HepG2 (cell line): ENCODE results near the gene ASIC2. TPM values are rescaled to one million over a fixed set of nuclear protein-coding genes. Genes with fewer than 3 reads are reported as not detected.

Experiments used
- ATAC-seq: fragments of 200-7000 bp; cut with Tn5 transposase; 3 replicates; pipeline ENCODE4 v1.9.1; 2020; ENCODE audit warnings: mild to moderate bottlenecking, moderate library complexity
- BruUV-seq: library from RNA; stranded (reverse); fragments of 400-500 nt; replicated peaks from 2 replicates; lab custom pipeline; 2021; lab: Mats Ljungman, UMichigan
- CTCF ChIA-PET: fragments of 300-600 bp; formaldehyde crosslinking; extraction: SDS; loops from one replicate; lab custom pipeline; 2021; ENCODE audit warnings: low total read pairs, inconsistent platforms, low intra/inter-chr PET ratio; lab: Yijun Ruan, JAX
- POLR2A ChIA-PET: fragments of 350-600 bp; sonication (Branson Sonifier 250); formaldehyde crosslinking; loops from one replicate; lab custom pipeline; 2020; ENCODE audit warnings: antibody characterized with exemption, inconsistent platforms; lab: Yijun Ruan, JAX
- DNase-seq: peaks from one replicate; pipeline ENCODE4 v3.0.0-alpha.2; 2015; ENCODE audit warnings: low spot score
- FAIRE-seq: peaks from 3 replicates; lab custom pipeline; 2011; peaks lifted over from hg19 to GRCh38; lab: Jason Lieb, UNC
- H2AFZ ChIP-seq: one replicate; pipeline ENCODE4 v1.6.1; 2011; ENCODE audit warnings: low read length, inconsistent platforms
- H3K27ac ChIP-seq: fragments of 300-600 bp; 3 replicates; pipeline ENCODE4 v1.8.0; 2011; ENCODE audit warnings: mixed run types, mild to moderate bottlenecking, mixed read lengths, low read length, inconsistent platforms; ENCODE audit not compliant: insufficient read depth; ENCODE audit errors: extremely low read length
- H3K27me3 ChIP-seq, 2 experiments: fragments of 200-600 bp in 1 of 2; 2 replicates in 1 of 2; 3 replicates in 1 of 2; pipeline versions ENCODE4 v1.6.0 to v1.8.0; 2011; ENCODE audit warnings: low read length in 2 of 2, mild to moderate bottlenecking in 2 of 2, moderate library complexity in 2 of 2, inconsistent platforms in 1 of 2; ENCODE audit not compliant: insufficient read depth in 2 of 2, control insufficient read depth in 1 of 2
- H3K36me3 ChIP-seq, 2 experiments: fragments of 200-600 bp in 1 of 2; replicated peaks in 1 of 2; 2 replicates in 1 of 2; 3 replicates in 1 of 2; pipeline versions ENCODE4 v1.5.1 to v1.8.0; 2011; ENCODE audit warnings: low read length in 2 of 2, inconsistent platforms in 1 of 2; ENCODE audit not compliant: insufficient read depth in 2 of 2, control insufficient read depth in 1 of 2
- H3K4me1 ChIP-seq: 2 replicates; pipeline ENCODE4 v1.5.1; 2012; ENCODE audit warnings: low read length, inconsistent platforms; ENCODE audit not compliant: insufficient read depth
- H3K4me2 ChIP-seq: 2 replicates; pipeline ENCODE4 v1.6.0; 2011; ENCODE audit warnings: low read depth, low read length, inconsistent platforms
- H3K4me3 ChIP-seq, 3 experiments: fragments of 200-600 bp in 1 of 3; sonication (generic), shearing (Covaris generic) in 1 of 3; replicated peaks in 1 of 3; 2 replicates each; pipeline ENCODE4 v1.5.1; 2011 to 2016; ENCODE audit warnings: low read length in 3 of 3, inconsistent platforms in 2 of 3, low read depth in 2 of 3, mild to moderate bottlenecking in 2 of 3, control low read depth in 1 of 3, mixed read lengths in 1 of 3; ENCODE audit not compliant: insufficient read depth in 1 of 3
- H3K79me2 ChIP-seq: one replicate; pipeline ENCODE4 v1.6.1; 2011; ENCODE audit warnings: low read length, inconsistent platforms; ENCODE audit not compliant: insufficient read depth
- H3K9ac ChIP-seq: 2 replicates; pipeline ENCODE4 v1.6.0; 2011; ENCODE audit warnings: mild to moderate bottlenecking, low read depth, low read length, inconsistent platforms; ENCODE audit not compliant: insufficient read depth
- H3K9me3 ChIP-seq: 2 replicates; pipeline ENCODE4 v1.5.1; 2012; ENCODE audit warnings: mild to moderate bottlenecking, low read length
- H4K20me1 ChIP-seq: 2 replicates; pipeline ENCODE4 v1.6.0; 2011; ENCODE audit warnings: inconsistent platforms, mild to moderate bottlenecking, low read length, moderate library complexity; ENCODE audit not compliant: insufficient read depth
- AKAP8 ChIP-seq: sonication (generic); formaldehyde crosslinking; IDR thresholded peaks from 2 replicates; pipeline ENCODE4 v1.5.1; 2020; ENCODE audit warnings: mild to moderate bottlenecking, missing genetic modification reagents
- ATF6 ChIP-seq: sonication (generic); formaldehyde crosslinking; conservative IDR thresholded peaks from 2 replicates; pipeline ENCODE4 v1.4.0; 2020; ENCODE audit warnings: missing genetic modification reagents
- CBX5 ChIP-seq: sonication (generic); formaldehyde crosslinking; IDR thresholded peaks from 2 replicates; pipeline ENCODE4 v1.4.0; 2020; ENCODE audit warnings: missing genetic modification reagents, borderline replicate concordance
- HES4 ChIP-seq: sonication (generic); formaldehyde crosslinking; IDR thresholded peaks from 2 replicates; pipeline ENCODE4 v1.9.0; 2021; ENCODE audit warnings: mild to moderate bottlenecking, missing genetic modification reagents, borderline replicate concordance
- HINFP ChIP-seq: sonication (generic); formaldehyde crosslinking; IDR thresholded peaks from 2 replicates; pipeline ENCODE4 v1.4.0; 2020; ENCODE audit warnings: low read depth, mild to moderate bottlenecking, missing genetic modification reagents
- NR3C1 ChIP-seq: sonication (generic); formaldehyde crosslinking; IDR thresholded peaks from 2 replicates; pipeline ENCODE4 v1.4.0; 2020; ENCODE audit warnings: missing genetic modification reagents
- PCBP1 ChIP-seq: fragments of 200-400 bp; formaldehyde crosslinking; IDR thresholded peaks from 2 replicates; pipeline ENCODE4 v1.6.1; 2017; ENCODE audit warnings: mild to moderate bottlenecking, low read depth, low read length, borderline replicate concordance
- SRSF4 ChIP-seq: fragments of 200-400 bp; formaldehyde crosslinking; IDR thresholded peaks from one replicate; pipeline ENCODE4 v1.6.1; 2018; ENCODE audit warnings: mild to moderate bottlenecking, low read depth, low read length, moderate library complexity; ENCODE audit not compliant: poor library complexity, severe bottlenecking
- U2AF1 ChIP-seq: fragments of 200-400 bp; formaldehyde crosslinking; optimal IDR thresholded peaks from 2 replicates; pipeline ENCODE3; 2017; ENCODE audit warnings: mild to moderate bottlenecking, low read depth, low read length
- ZNF660 ChIP-seq: sonication (generic); formaldehyde crosslinking; IDR thresholded peaks from 2 replicates; pipeline ENCODE4 v1.5.1; 2020; ENCODE audit warnings: mild to moderate bottlenecking, low read depth, missing genetic modification reagents, borderline replicate concordance
- ZNF703 ChIP-seq: sonication (generic); formaldehyde crosslinking; IDR thresholded peaks from 2 replicates; pipeline ENCODE4 v1.5.1; 2020; ENCODE audit warnings: missing genetic modification reagents, mild to moderate bottlenecking, moderate library complexity, borderline replicate concordance
- WGBS: methylation state at CpG from one replicate; pipeline ENCODE4 v1.1.6; 2017; ENCODE audit warnings: low lambda C conversion rate; 5-methylcytosine and 5-hydroxymethylcytosine counted together
- in situ Hi-C: cut with HindIII; loops from 2 replicates; pipeline ENCODE4 v1.10.0; 2017; ENCODE audit warnings: low pct_unique_long_range_greater_than_20kb; ENCODE audit not compliant: extremely low pct_ligation_motif_present
- intact Hi-C: fragments of 100-400 bp; cut with micrococcal nuclease; formaldehyde crosslinking; loops from one replicate; pipeline ENCODE4 v1.10.0; 2022; ENCODE audit not compliant: unreplicated experiment
- polyA plus RNA-seq, 8 experiments: library from polyadenylated mRNA; depleted of rRNA in 3 of 8; stranded (reverse) in 7 of 8; unstranded in 1 of 8; fragments of >200 nt; fragmentation: Illumina TruSeq in 4 of 8; extraction: Trizol in 4 of 8; gene quantifications; 2 replicates each; pipeline versions ENCODE4 v1.2.1 to v1.2.3, GENCODE V29; 2011 to 2016; ENCODE audit warnings: low read depth in 4 of 8, missing spikeins in 1 of 8, mixed read lengths in 1 of 8; ENCODE audit not compliant: insufficient read depth in 1 of 8
- total RNA-seq, 5 experiments: library from RNA; depleted of rRNA; stranded (reverse); fragments of >200 nt; fragmentation: Illumina TruSeq; extraction: Trizol; gene quantifications; 2 replicates each; pipeline ENCODE4 v1.2.3, GENCODE V29; 2016; ENCODE audit warnings: low read depth in 1 of 5

Gene ASIC2
- total and polyA plus RNA-seq, 2 of the 13 experiments (the other 11 are each of a cell fraction or from before 2014, with no cell fraction given): not detected

DNA sequence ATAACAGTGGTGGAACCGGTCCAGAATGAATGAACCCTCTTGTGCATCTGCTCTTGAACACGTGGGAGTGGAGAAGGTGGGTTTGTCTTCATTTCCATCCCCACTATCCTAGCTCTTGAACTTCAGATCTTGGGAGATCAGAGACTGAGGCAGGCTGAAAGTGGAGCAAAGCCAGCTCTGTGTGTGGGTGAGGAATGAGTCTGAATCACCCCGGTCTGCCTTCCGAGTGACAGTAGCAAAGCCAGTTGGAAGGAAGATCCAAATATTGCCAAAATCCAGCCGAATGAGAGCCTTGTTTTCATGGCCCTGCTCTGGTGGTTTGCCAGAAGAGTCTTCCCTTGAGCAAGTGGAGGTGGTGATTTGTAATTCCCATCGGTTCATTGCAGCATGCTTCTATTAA lies 29.0 kb upstream of the ASIC2 start:
- no peak overlapping the region for H3K4me2 ChIP-seq
- ATAC-seq (no peak), DNase-seq (no peak), FAIRE-seq (no peak)
- no peaks in the 10 kb centered on the region for H3K36me3 ChIP-seq
- WGBS: 27% methylated on average over 2 of the region's 6 CpGs
- no peaks in the 10 kb centered on the region for H3K4me1 ChIP-seq
- in situ Hi-C loops (no loop called here), intact Hi-C loops (no loop called here)
- H2AFZ ChIP-seq: no peak overlapping the region
- no peaks in the 10 kb centered on the region for H4K20me1 ChIP-seq
- H3K4me3 ChIP-seq: no peak overlapping the region
- no peaks in the 10 kb centered on the region for H3K27me3 ChIP-seq
- no peak overlapping the region for H3K27ac ChIP-seq
- TF ChIP-seq SRSF4 (no peak), PCBP1 (no peak), AKAP8 (no peak), HES4 (CRISPR knock-in tag) (no peak), HINFP (no peak), ZNF660 (CRISPR knock-in tag) (no peak), CBX5 (CRISPR knock-in tag) (no peak), ZNF703 (CRISPR knock-in tag) (no peak), ATF6 (CRISPR knock-in tag) (no peak), U2AF1 (no peak), NR3C1 (no peak)
- no TSS peak for BruUV-seq
- no peak overlapping the region for H3K9ac ChIP-seq
- POLR2A ChIA-PET: no interaction called here
- CTCF ChIA-PET: no interaction called here
- no peaks in the 10 kb centered on the region for H3K9me3 ChIP-seq
- H3K79me2 ChIP-seq: no peaks in the 10 kb centered on the region
